Mucosa of gallbladder (tissue), 1 donor: ENCODE results near the gene CDRT4. TPM values are rescaled to one million over a fixed set of nuclear protein-coding genes. Genes with fewer than 3 reads are reported as not detected.

Experiments used
- DNase-seq: peaks from one replicate; pipeline ENCODE4 v3.0.0-alpha.2; 2020; ENCODE audit warnings: low spot score
- total RNA-seq: library from RNA; stranded (reverse); gene quantifications from one replicate; pipeline ENCODE4 v1.2.1, GENCODE V29; 2021
- donor health status: DM: no; HTN: no; CAD: no.

The CDRT4 gene
- total RNA-seq, 1 donor from 2014 or later, result 6.0 TPM

DNA sequence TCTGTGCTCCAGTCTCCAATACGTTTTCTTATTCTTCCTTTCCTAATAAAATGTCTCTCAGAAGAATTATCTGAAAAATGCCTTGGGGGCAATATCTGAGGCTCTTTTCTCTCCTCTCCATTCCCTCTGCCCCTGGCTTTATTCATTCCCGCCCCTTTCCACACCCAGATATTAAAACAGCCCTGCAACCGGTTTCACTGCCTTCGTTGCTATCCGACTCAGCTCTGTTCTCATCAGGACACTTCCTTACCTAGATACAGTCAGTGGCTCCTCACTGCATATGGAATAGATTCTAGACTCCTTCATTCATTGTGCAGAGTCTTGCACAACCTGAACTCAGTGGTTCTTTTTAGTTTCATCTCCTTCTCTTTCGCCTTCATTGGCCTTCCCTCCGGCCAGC, 74.0 kb downstream of the CDRT4 start:
- no peak for DNase-seq

- no peak for DNase-seq
These were observed 75.1 kb downstream of the CDRT4 start for GRCh38 chr17:15392326-15392741.

- no peak for DNase-seq
These were observed 78.9 kb downstream of the CDRT4 start for GRCh38 chr17:15388356-15389041.

DNA sequence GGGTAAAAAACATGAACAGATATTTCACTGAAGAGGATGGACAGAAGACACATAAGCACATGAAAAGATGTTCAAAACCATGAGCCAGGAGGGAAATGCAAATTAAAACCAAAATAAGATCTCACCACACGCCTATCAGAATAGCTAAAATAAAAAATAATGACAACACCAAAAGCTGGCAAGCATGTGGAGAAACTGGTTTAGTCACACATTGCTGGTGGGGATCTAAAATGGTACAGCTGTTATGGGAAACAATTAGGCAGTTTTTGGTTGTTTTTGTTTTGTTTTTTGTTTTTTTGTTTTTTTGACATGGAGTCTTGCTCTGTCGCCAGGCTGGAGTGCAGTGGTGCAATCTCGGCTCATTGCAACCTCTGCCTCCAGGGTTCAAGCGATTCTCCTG, 81.3 kb downstream of the CDRT4 start:
- no peak for DNase-seq

Other genes starting within 250 kb of the CDRT4 start
- 61.4 TPM for gene PMP22, start 202.3 kb downstream of the CDRT4 start, total RNA-seq
- 1.2 TPM for gene TEKT3, start 126.0 kb downstream of the CDRT4 start, total RNA-seq
- 13.8 TPM for gene TVP23C, start 95.9 kb upstream of the CDRT4 start, total RNA-seq
- 1.6 TPM for gene FBXW10B, start 152.1 kb upstream of the CDRT4 start, total RNA-seq
- 28.0 TPM for gene TRIM16, start 216.7 kb upstream of the CDRT4 start, total RNA-seq
- 23.1 TPM for gene ZNF286A, start 232.1 kb upstream of the CDRT4 start, total RNA-seq